ENCODE measurements around the gene ZCCHC14. TPM values are rescaled to one million over a fixed set of nuclear protein-coding genes. Genes with fewer than 3 reads are reported as not detected.

ZCCHC14 gene
- total and polyA plus RNA-seq, 2 donors (not counting 1 experiment from before 2014, with no cell fraction given), result 0.70 to 4.4 TPM

GRCh38 chr16:87424266-87424665 lies 68.6 kb downstream of the ZCCHC14 start:
- Mint-ChIP-seq H3K27me3 (no peaks in the 10 kb centered on the region), H3K9me3 (ENCODE audit: insufficient read depth) (no peaks in the 10 kb centered on the region), H3K27ac (no peak overlapping the region), H3K4me3 (no peak overlapping the region), H3K4me1 (no peaks in the 10 kb centered on the region)
- Histone ChIP-seq H3K4me1 (ENCODE audit: control insufficient read depth in 2 of 2, insufficient read depth in 2 of 2, low read length in 2 of 2) (no peaks in the 10 kb centered on the region), H3K27me3 (replicated peaks in 1 of 4; ENCODE audit: control extremely low read depth in 1 of 4, control insufficient read depth in 3 of 4, insufficient read depth in 4 of 4, low read length in 3 of 4) (no peaks in the 10 kb centered on the region), H3K4me3 (ENCODE audit: control extremely low read depth in 1 of 5, extremely low read depth in 1 of 5, insufficient read depth in 1 of 5, low read depth in 2 of 5, low read length in 4 of 5) (no peak overlapping the region), H3K9me3 (ENCODE audit: control extremely low read depth in 1 of 3, control insufficient read depth in 2 of 3, insufficient read depth in 1 of 3, low read length in 2 of 3) (no peaks in the 10 kb centered on the region), H4K20me1 (ENCODE audit: control insufficient read depth, insufficient read depth, low read length, poor library complexity, severe bottlenecking) (no peaks in the 10 kb centered on the region), H3K27ac (ENCODE audit: low read length in 2 of 2) (no peak overlapping the region), H3K9ac (ENCODE audit: low read length) (no peak overlapping the region), H3K36me3 (replicated peaks in 1 of 2; ENCODE audit: control extremely low read depth in 1 of 2, control insufficient read depth in 1 of 2, extremely low read depth in 1 of 2, insufficient read depth in 2 of 2, low read length in 1 of 2) (no peaks in the 10 kb centered on the region), H2AFZ (ENCODE audit: insufficient read depth, low read depth, low read length, poor library complexity, severe bottlenecking) (no peak overlapping the region), H3K79me2 (ENCODE audit: control insufficient read depth, insufficient read depth, low read length) (no peaks in the 10 kb centered on the region), H3K4me2 (replicated peaks; ENCODE audit: low read depth, low read length, poor library complexity, severe bottlenecking) (no peak overlapping the region)
- 94% methylated on average over 12 of the region's 12 CpGs for WGBS (ENCODE audit: insufficient coverage)
- TF ChIP-seq EZH2 (IDR thresholded peaks at IDR 0.05; ENCODE audit: borderline replicate concordance, insufficient read depth, low read depth, low read length, poor library complexity, severe bottlenecking) (no peak), CTCF (IDR thresholded peaks at IDR 0.05) (no peak)
- CTCF ChIA-PET, result interaction anchor here (0.5 kb wide), 1 partner anchor 1697 kb away, joined by 3 read pairs; no protein-coding TSS in a partner anchor
- no peak for ATAC-seq (ENCODE audit: low read depth)
- DNase-seq, result no peak
- POLR2A ChIA-PET, result no interaction called here
- intact Hi-C loops (cut with micrococcal nuclease), result no loop called here

- Histone ChIP-seq H4K20me1 (ENCODE audit: control insufficient read depth, insufficient read depth, low read length, poor library complexity, severe bottlenecking) (no peaks in the 10 kb centered on the region), H3K36me3 (replicated peaks in 1 of 2; ENCODE audit: control extremely low read depth in 1 of 2, control insufficient read depth in 1 of 2, extremely low read depth in 1 of 2, insufficient read depth in 2 of 2, low read length in 1 of 2) (no peaks in the 10 kb centered on the region), H3K9ac (ENCODE audit: low read length) (no peak overlapping the region), H3K27ac (ENCODE audit: low read length in 2 of 2) (no peak overlapping the region), H3K4me2 (replicated peaks; ENCODE audit: low read depth, low read length, poor library complexity, severe bottlenecking) (no peak overlapping the region), H3K27me3 (replicated peaks in 1 of 4; ENCODE audit: control extremely low read depth in 1 of 4, control insufficient read depth in 3 of 4, insufficient read depth in 4 of 4, low read length in 3 of 4) (no peaks in the 10 kb centered on the region), H3K4me1 (ENCODE audit: control insufficient read depth in 2 of 2, insufficient read depth in 2 of 2, low read length in 2 of 2) (no peaks in the 10 kb centered on the region), H3K9me3 (ENCODE audit: control extremely low read depth in 1 of 3, control insufficient read depth in 2 of 3, insufficient read depth in 1 of 3, low read length in 2 of 3) (no peaks in the 10 kb centered on the region), H3K79me2 (ENCODE audit: control insufficient read depth, insufficient read depth, low read length) (no peaks in the 10 kb centered on the region), H3K4me3 (ENCODE audit: control extremely low read depth in 1 of 5, extremely low read depth in 1 of 5, insufficient read depth in 1 of 5, low read depth in 2 of 5, low read length in 4 of 5) (no peak overlapping the region), H2AFZ (ENCODE audit: insufficient read depth, low read depth, low read length, poor library complexity, severe bottlenecking) (no peak overlapping the region)
- H3K9me3 Mint-ChIP-seq (ENCODE audit: insufficient read depth), result no peaks in the 10 kb centered on the region
- no peak for TF ChIP-seq EZH2 (IDR thresholded peaks at IDR 0.05; ENCODE audit: borderline replicate concordance, insufficient read depth, low read depth, low read length, poor library complexity, severe bottlenecking)
- no peak for TF ChIP-seq CTCF (IDR thresholded peaks at IDR 0.05)
- ChIA-PET POLR2A (no interaction called here), CTCF (no interaction called here)
- WGBS (ENCODE audit: insufficient coverage), result 99% methylated on average over 9 of the region's 15 CpGs
- no peak overlapping the region for H3K27ac Mint-ChIP-seq
- intact Hi-C loops (cut with micrococcal nuclease), result no loop called here
- ATAC-seq (ENCODE audit: low read depth) (no peak), DNase-seq (no peak)
- H3K27me3 Mint-ChIP-seq, result no peaks in the 10 kb centered on the region
- H3K4me3 Mint-ChIP-seq, result no peak overlapping the region
- H3K4me1 Mint-ChIP-seq, result no peaks in the 10 kb centered on the region
These were observed 69.4 kb downstream of the ZCCHC14 start for GRCh38 chr16:87423429-87423828.

Measured in B cell (primary cell).